ENCODE measurements around the gene CCDC146. TPM values are rescaled to one million over a fixed set of nuclear protein-coding genes. Genes with fewer than 3 reads are reported as not detected.

The CCDC146 gene
- total and polyA plus RNA-seq, 9 of the 15 experiments (the other 6 are each of a cell fraction or from before 2014, with no cell fraction given), result 0.10 to 0.98 (median 0.26) TPM; not detected in 1

DNA sequence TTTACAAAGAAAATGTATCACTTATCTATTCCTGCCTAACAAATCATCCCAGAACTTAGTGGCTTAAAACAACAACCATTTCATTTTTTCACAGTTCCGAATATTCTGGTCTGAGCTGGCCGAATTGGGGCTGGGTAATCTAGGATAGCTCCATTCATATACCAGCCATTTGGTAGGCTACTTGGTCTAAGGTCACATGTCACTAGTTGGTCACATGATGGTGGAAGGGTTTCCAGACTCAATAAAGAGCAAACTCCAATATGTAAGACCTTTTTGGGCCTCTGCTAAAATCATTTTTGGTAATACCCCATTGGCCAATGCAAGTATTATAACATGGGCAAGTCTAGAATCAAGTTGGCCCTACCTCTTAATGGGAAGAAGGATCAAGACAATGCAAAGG is 132.5 kb downstream of the CCDC146 start:
- TF ChIP-seq, protein P1, sequence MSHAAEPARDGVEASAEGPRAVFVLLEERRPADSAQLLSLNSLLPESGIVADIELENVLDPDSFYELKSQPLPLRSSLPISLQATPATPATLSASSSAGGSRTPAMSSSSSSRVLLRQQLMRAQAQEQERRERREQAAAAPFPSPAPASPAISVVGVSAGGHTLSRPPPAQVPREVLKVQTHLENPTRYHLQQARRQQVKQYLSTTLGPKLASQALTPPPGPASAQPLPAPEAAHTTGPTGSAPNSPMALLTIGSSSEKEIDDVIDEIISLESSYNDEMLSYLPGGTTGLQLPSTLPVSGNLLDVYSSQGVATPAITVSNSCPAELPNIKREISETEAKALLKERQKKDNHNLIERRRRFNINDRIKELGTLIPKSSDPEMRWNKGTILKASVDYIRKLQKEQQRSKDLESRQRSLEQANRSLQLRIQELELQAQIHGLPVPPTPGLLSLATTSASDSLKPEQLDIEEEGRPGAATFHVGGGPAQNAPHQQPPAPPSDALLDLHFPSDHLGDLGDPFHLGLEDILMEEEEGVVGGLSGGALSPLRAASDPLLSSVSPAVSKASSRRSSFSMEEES (CRISPR knock-in tag; IDR thresholded peaks at IDR 0.05), result peak; percentile 22; the same call in 1 of the 2 replicates
- TF ChIP-seq HCFC1 (IDR thresholded peaks at IDR 0.05; ENCODE audit: low read depth, low read length), result no peak
- POLR2A ChIA-PET, result no interaction called here
- H3K9ac ChIP-seq (ENCODE audit: insufficient read depth in 1 of 2, low read depth in 2 of 2, low read length in 2 of 2), result no peak overlapping the region
- H3K27ac ChIP-seq (ENCODE audit: extremely low read depth, low read depth, low read length), result no peak overlapping the region
- H3K9me3 ChIP-seq (replicated peaks; ENCODE audit: control insufficient read depth, insufficient read depth, low read depth, low read length), result no peaks in the 10 kb centered on the region
- no peak overlapping the region for H2AFZ ChIP-seq (ENCODE audit: low read depth, low read length)
- intact Hi-C loops (cut with micrococcal nuclease) (no loop called here), in situ Hi-C loops (cut with MboI) (no loop called here)
- no peaks in the 10 kb centered on the region for H3K79me2 ChIP-seq (ENCODE audit: control insufficient read depth, insufficient read depth, low read length)
- no TSS peak for BruUV-seq (replicated peaks)
- CTCF ChIA-PET (ENCODE audit: low intra/inter-chr PET ratio), result no interaction called here
- no peak for FAIRE-seq
- no peaks in the 10 kb centered on the region for H3K9me1 ChIP-seq (ENCODE audit: control insufficient read depth, insufficient read depth, low read length)
- DNase-seq (ENCODE audit: extremely low read depth in 1 of 4, low spot score in 3 of 4), result no peak
- H3K4me1 ChIP-seq (replicated peaks in 1 of 2; ENCODE audit: control insufficient read depth in 2 of 2, insufficient read depth in 2 of 2, low read length in 2 of 2), result no peaks in the 10 kb centered on the region
- no peaks in the 10 kb centered on the region for H4K20me1 ChIP-seq (replicated peaks; ENCODE audit: control insufficient read depth, insufficient read depth, low read length)
- H3K27me3 ChIP-seq (ENCODE audit: control insufficient read depth in 2 of 2, insufficient read depth in 2 of 2, low read length in 2 of 2), result peaks cover 2 to 27% of the 10 kb centered on the region in 2 experiments; a peak in 2 of 5 replicates
- 3% methylated on average over 2 of the region's 2 CpGs for WGBS (ENCODE audit: insufficient coverage, low coverage, missing lambda C conversion rate)
- no peak for ATAC-seq
- H3K4me2 ChIP-seq (ENCODE audit: insufficient read depth, low read length), result no peak overlapping the region
- no peaks in the 10 kb centered on the region for H3K36me3 ChIP-seq (ENCODE audit: control insufficient read depth, insufficient read depth, low read length)
- H3K4me3 ChIP-seq, result no peak overlapping the region

DNA sequence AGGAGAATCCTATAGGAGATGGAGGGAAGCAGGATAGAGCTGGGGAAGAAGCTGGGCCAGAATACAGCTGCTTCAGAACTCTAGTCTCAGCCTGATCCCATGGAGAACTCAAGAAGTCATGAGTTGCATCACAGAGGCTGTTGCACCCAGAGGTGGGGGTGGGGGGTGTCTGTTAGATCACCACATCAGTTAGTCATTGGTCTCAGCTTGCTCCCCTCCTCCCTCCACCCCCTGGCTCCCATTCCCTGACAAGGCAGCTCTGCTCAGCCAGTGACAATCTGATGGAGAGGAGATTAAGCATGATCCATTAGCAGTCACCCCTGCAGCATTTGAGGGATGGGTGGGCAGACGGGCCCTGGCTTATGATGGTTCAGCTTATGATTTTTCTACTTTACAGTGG is 135.6 kb downstream of the CCDC146 start:
- BruUV-seq (replicated peaks), result no TSS peak
- ChIA-PET POLR2A (no interaction called here), CTCF (ENCODE audit: low intra/inter-chr PET ratio) (no interaction called here)
- intact Hi-C loops (cut with micrococcal nuclease), result no loop called here
- in situ Hi-C loops (cut with MboI), result no loop called here
- FAIRE-seq (no peak), ATAC-seq (peak; percentile 57), DNase-seq (ENCODE audit: extremely low read depth in 1 of 4, low spot score in 3 of 4) (peak in 2 of 4 experiments; percentile 10 to 18)
- Histone ChIP-seq H3K79me2 (ENCODE audit: control insufficient read depth, insufficient read depth, low read length) (no peaks in the 10 kb centered on the region), H3K4me1 (replicated peaks in 1 of 2; ENCODE audit: control insufficient read depth in 2 of 2, insufficient read depth in 2 of 2, low read length in 2 of 2) (no peaks in the 10 kb centered on the region), H4K20me1 (replicated peaks; ENCODE audit: control insufficient read depth, insufficient read depth, low read length) (no peaks in the 10 kb centered on the region), H3K27ac (ENCODE audit: extremely low read depth, low read depth, low read length) (no peak overlapping the region), H3K27me3 (ENCODE audit: control insufficient read depth in 2 of 2, insufficient read depth in 2 of 2, low read length in 2 of 2) (peaks cover 7 to 33% of the 10 kb centered on the region in 2 experiments; a peak in 3 of 5 replicates), H3K36me3 (ENCODE audit: control insufficient read depth, insufficient read depth, low read length) (no peaks in the 10 kb centered on the region), H2AFZ (ENCODE audit: low read depth, low read length) (no peak overlapping the region), H3K9me3 (replicated peaks; ENCODE audit: control insufficient read depth, insufficient read depth, low read depth, low read length) (no peaks in the 10 kb centered on the region), H3K9me1 (ENCODE audit: control insufficient read depth, insufficient read depth, low read length) (no peaks in the 10 kb centered on the region), H3K9ac (ENCODE audit: insufficient read depth in 1 of 2, low read depth in 2 of 2, low read length in 2 of 2) (no peak overlapping the region), H3K4me3 (no peak overlapping the region), H3K4me2 (ENCODE audit: insufficient read depth, low read length) (no peak overlapping the region)
- no peak for TF ChIP-seq CHD1 (IDR thresholded peaks at IDR 0.05; ENCODE audit: low read length)
- TF ChIP-seq NFIC (IDR thresholded peaks at IDR 0.05), result no peak
- TF ChIP-seq ETV6 (IDR thresholded peaks at IDR 0.05; ENCODE audit: borderline replicate concordance in 1 of 2, low read depth in 2 of 2, low read length in 1 of 2), result no peak
- no peak for TF ChIP-seq ETV6 (CRISPR knock-in tag; IDR thresholded peaks at IDR 0.05; ENCODE audit: borderline replicate concordance)
- no peak for TF ChIP-seq SRSF3 (IDR thresholded peaks at IDR 0.05; ENCODE audit: insufficient read depth, low read length)
- TF ChIP-seq, protein P2, sequence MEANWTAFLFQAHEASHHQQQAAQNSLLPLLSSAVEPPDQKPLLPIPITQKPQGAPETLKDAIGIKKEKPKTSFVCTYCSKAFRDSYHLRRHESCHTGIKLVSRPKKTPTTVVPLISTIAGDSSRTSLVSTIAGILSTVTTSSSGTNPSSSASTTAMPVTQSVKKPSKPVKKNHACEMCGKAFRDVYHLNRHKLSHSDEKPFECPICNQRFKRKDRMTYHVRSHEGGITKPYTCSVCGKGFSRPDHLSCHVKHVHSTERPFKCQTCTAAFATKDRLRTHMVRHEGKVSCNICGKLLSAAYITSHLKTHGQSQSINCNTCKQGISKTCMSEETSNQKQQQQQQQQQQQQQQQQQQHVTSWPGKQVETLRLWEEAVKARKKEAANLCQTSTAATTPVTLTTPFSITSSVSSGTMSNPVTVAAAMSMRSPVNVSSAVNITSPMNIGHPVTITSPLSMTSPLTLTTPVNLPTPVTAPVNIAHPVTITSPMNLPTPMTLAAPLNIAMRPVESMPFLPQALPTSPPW (CRISPR knock-in tag; IDR thresholded peaks at IDR 0.05), result peak; percentile 45
- no peak for TF ChIP-seq KAT2B (IDR thresholded peaks at IDR 0.05; ENCODE audit: low read depth, low read length)
- WGBS (ENCODE audit: insufficient coverage, low coverage, missing lambda C conversion rate), result 0% methylated on average over 1 of the region's 1 CpG

All from K562 (cell line).